Epidermal melanocyte (primary cell): ENCODE results near the gene MRPS14.
"Not testable (repeated sequence)": the region's sequence is repeated elsewhere in the genome, so short reads cannot be mapped to it uniquely, and the experiment has no call there.

Experiments used
- DNase-seq: peaks from one replicate; pipeline ENCODE4 v3.0.0; 2011; ENCODE audit warnings: low spot score; ENCODE audit not compliant: insufficient read length

MRPS14 gene

GRCh38 chr1:175023043-175023921, at the start of gene MRPS14:
MRPS14 (minus strand) TSS chr1:175023425; CDS start chr1:175023408, 17 bp downstream.
- peak; percentile 93 for DNase-seq

GRCh38 chr1:175072099-175072951, 49.1 kb upstream of the MRPS14 start:
- DNase-seq, result peak; percentile 46

GRCh38 chr1:175071276-175071943, 48.2 kb upstream of the MRPS14 start:
- no peak for DNase-seq

- DNase-seq, result no peak
Observed at GRCh38 chr1:175070818-175071217, 47.6 kb upstream of the MRPS14 start.

GRCh38 chr1:175067362-175068106, 44.3 kb upstream of the MRPS14 start, which contains the start of gene TNN:
TNN (plus strand) TSS chr1:175067833; CDS start chr1:175077419, 9,586 bp downstream.
- no peak for DNase-seq

- no peak for DNase-seq
Observed at GRCh38 chr1:175062858-175063257, 39.6 kb upstream of the MRPS14 start.

GRCh38 chr1:175062339-175062738, 39.1 kb upstream of the MRPS14 start:
- DNase-seq, result no peak

- DNase-seq, result no peak
Observed at GRCh38 chr1:175054736-175055135, 31.5 kb upstream of the MRPS14 start.

- DNase-seq, result no peak
Observed at GRCh38 chr1:175050992-175051391, 27.8 kb upstream of the MRPS14 start.

- no peak for DNase-seq
Observed at GRCh38 chr1:175045519-175045918, 22.3 kb upstream of the MRPS14 start.

- DNase-seq, result no peak
Observed at GRCh38 chr1:175045097-175045496, 21.9 kb upstream of the MRPS14 start.

GRCh38 chr1:175044591-175044990, 21.4 kb upstream of the MRPS14 start:
- not testable (repeated sequence) for DNase-seq

GRCh38 chr1:175043824-175044223, 20.6 kb upstream of the MRPS14 start:
- no peak for DNase-seq

GRCh38 chr1:175042650-175043049, 19.4 kb upstream of the MRPS14 start:
- no peak for DNase-seq

GRCh38 chr1:175040324-175040879, 17.2 kb upstream of the MRPS14 start:
- no peak for DNase-seq

GRCh38 chr1:175037416-175037815, 14.2 kb upstream of the MRPS14 start:
- no peak for DNase-seq

- DNase-seq, result no peak
Observed at GRCh38 chr1:175036476-175036875, 13.3 kb upstream of the MRPS14 start.

GRCh38 chr1:175035865-175036264, 12.6 kb upstream of the MRPS14 start:
- no peak for DNase-seq

GRCh38 chr1:175034775-175035174, 11.6 kb upstream of the MRPS14 start:
- DNase-seq, result no peak

GRCh38 chr1:175033953-175034352, 10.7 kb upstream of the MRPS14 start:
- DNase-seq, result no peak

- DNase-seq, result no peak
Observed at GRCh38 chr1:175024773-175025172, 1.5 kb upstream of the MRPS14 start.
